Sigmoid colon (tissue), 7 donors: ENCODE measurements around the gene DAPK1. TPM values are rescaled to one million over a fixed set of nuclear protein-coding genes. Genes with fewer than 3 reads are reported as not detected.
A peak's percentile ranks its signal among the peaks of the same experiment; 100 is the strongest.

Source experiments
- DNase-seq: peaks from one replicate; pipeline ENCODE4 v3.0.0-alpha.2; 2019
- H3K27ac ChIP-seq, 4 donors: fragments of 200-600 bp; sonication (generic); one replicate each; pipeline ENCODE4 v1.5.1; 2016 to 2019; ENCODE audit warnings: mild to moderate bottlenecking in 1 of 4
- H3K27me3 ChIP-seq, 3 donors: fragments of 200-600 bp; sonication (generic); one replicate each; pipeline ENCODE4 v1.5.1; 2019; ENCODE audit warnings: mild to moderate bottlenecking in 1 of 3
- H3K36me3 ChIP-seq, 4 donors: fragments of 200-600 bp; sonication (generic); one replicate each; pipeline ENCODE4 v1.5.1; 2016 to 2019
- H3K4me1 ChIP-seq, 4 donors: fragments of 200-600 bp; sonication (generic); one replicate each; pipeline ENCODE4 v1.5.1; 2017 to 2019
- H3K4me3 ChIP-seq, 4 donors: fragments of 200-600 bp; sonication (generic); one replicate each; pipeline ENCODE4 v1.5.1; 2017 to 2019; ENCODE audit warnings: mild to moderate bottlenecking in 2 of 4, moderate library complexity in 1 of 4
- H3K9me3 ChIP-seq, 4 donors: fragments of 200-600 bp in 3 of 4; sonication (generic) in 3 of 4; one replicate each; pipeline versions ENCODE4 v1.5.1 to v1.6.1; 2013 to 2019
- CTCF ChIP-seq, 4 experiments: fragments of 450-650 bp in 3 of 4; fragments of 200-600 bp in 1 of 4; IDR thresholded peaks; one replicate each; pipeline ENCODE4 v1.5.1; 2016 to 2019; ENCODE audit warnings: antibody characterized with exemption in 4 of 4, mild to moderate bottlenecking in 3 of 4, moderate library complexity in 2 of 4
- EP300 ChIP-seq, 4 donors: sonication (generic); formaldehyde crosslinking; IDR thresholded peaks; one replicate each; pipeline ENCODE4 v1.6.1; 2017; ENCODE audit warnings: antibody characterized with exemption in 4 of 4
- POLR2A ChIP-seq, 2 donors: fragments of 450-650 bp; IDR thresholded peaks; one replicate each; pipeline ENCODE4 v1.6.1; 2016; ENCODE audit warnings: antibody characterized with exemption in 2 of 2, mild to moderate bottlenecking in 2 of 2, moderate library complexity in 2 of 2
- POLR2AphosphoS5 ChIP-seq, 4 donors: sonication (generic); formaldehyde crosslinking; IDR thresholded peaks; one replicate each; pipeline ENCODE4 v1.6.1; 2017; ENCODE audit warnings: antibody characterized with exemption in 4 of 4
- WGBS, 2 donors: extraction: QIAGEN DNeasy Blood & Tissue Kit; methylation state at CpG; one replicate each; pipeline ENCODE4 v1.1.7; 2013; 5-methylcytosine and 5-hydroxymethylcytosine counted together
- intact Hi-C: fragments of 100-400 bp; cut with DNase I; formaldehyde crosslinking; loops from one replicate; pipeline ENCODE4 v1.15.1; 2023
- polyA plus RNA-seq, 3 donors: library from polyadenylated mRNA; stranded (reverse); fragments of 200-250 nt; gene quantifications; one replicate each; pipeline ENCODE4 v1.2.3, GENCODE V29; 2013
- total RNA-seq, 4 donors: library from RNA; depleted of rRNA; stranded (reverse); fragments of >200 nt; gene quantifications; one replicate each; pipeline ENCODE4 v1.1.0, GENCODE V29; 2016
- donor health status: healthy with polysubstance abuse.
- donor health status: Bipolar disorder and iron deficiency.
- donor health status: healthy.

DAPK1 gene
- total and polyA plus RNA-seq, 7 donors: 4.8 to 92.5 (median 78.1) TPM

GRCh38 chr9:87620731-87621322 is 123.2 kb downstream of the DAPK1 start:
- H3K27ac ChIP-seq: peak overlapping the region in 2 of 4 donors; percentile 35 to 39
- WGBS, 2 donors: 80 to 86% methylated on average over 4 of the region's 4 CpGs

GRCh38 chr9:87622098-87622497 is 124.4 kb downstream of the DAPK1 start:
- H3K27ac ChIP-seq: no peak overlapping the region
- peaks cover 0 to 45% (median 29%) of the 10 kb centered on the region in 4 donors for H3K4me1 ChIP-seq
- H3K36me3 ChIP-seq: peaks cover 0 to 22% (median 4%) of the 10 kb centered on the region in 4 donors
- WGBS, 2 donors: 88 to 94% methylated on average over 4 of the region's 4 CpGs
- no peak for TF ChIP-seq POLR2A (IDR thresholded peaks at IDR 0.05)
- no peak for TF ChIP-seq POLR2AphosphoS5 (IDR thresholded peaks at IDR 0.05)
- TF ChIP-seq EP300 (IDR thresholded peaks at IDR 0.05): no peak
- TF ChIP-seq CTCF (IDR thresholded peaks at IDR 0.05): no peak
- H3K9me3 ChIP-seq: no peaks in the 10 kb centered on the region
- no peak overlapping the region for H3K4me3 ChIP-seq
- intact Hi-C loops: no loop called here
- H3K27me3 ChIP-seq: no peaks in the 10 kb centered on the region
- DNase-seq: no peak

More at GRCh38 chr9:87620731-87621322, 123.2 kb downstream of the DAPK1 start:
- no peak overlapping the region for H3K4me3 ChIP-seq
- no peak for DNase-seq
- H3K27me3 ChIP-seq: no peaks in the 10 kb centered on the region
- no peaks in the 10 kb centered on the region for H3K9me3 ChIP-seq
- H3K36me3 ChIP-seq: peaks cover 0 to 22% (median 4%) of the 10 kb centered on the region in 4 donors
- intact Hi-C loops: no loop called here
- TF ChIP-seq POLR2AphosphoS5 (IDR thresholded peaks at IDR 0.05) (no peak), POLR2A (IDR thresholded peaks at IDR 0.05) (no peak), EP300 (IDR thresholded peaks at IDR 0.05) (no peak), CTCF (IDR thresholded peaks at IDR 0.05) (no peak)
- peaks cover 0 to 42% (median 21%) of the 10 kb centered on the region in 4 donors for H3K4me1 ChIP-seq

GRCh38 chr9:87622923-87623322 is 125.3 kb downstream of the DAPK1 start:
- no peak for DNase-seq
- TF ChIP-seq EP300 (IDR thresholded peaks at IDR 0.05): no peak
- no peak for TF ChIP-seq CTCF (IDR thresholded peaks at IDR 0.05)
- TF ChIP-seq POLR2AphosphoS5 (IDR thresholded peaks at IDR 0.05): no peak
- TF ChIP-seq POLR2A (IDR thresholded peaks at IDR 0.05): no peak
- intact Hi-C loops: no loop called here
- Histone ChIP-seq H3K27ac (no peak overlapping the region), H3K36me3 (peaks cover 0 to 22% (median 4%) of the 10 kb centered on the region in 4 donors), H3K9me3 (no peaks in the 10 kb centered on the region), H3K27me3 (no peaks in the 10 kb centered on the region), H3K4me3 (no peak overlapping the region), H3K4me1 (peaks cover 0 to 41% (median 31%) of the 10 kb centered on the region in 4 donors)
- 90 to 96% methylated on average over 2 of the region's 2 CpGs for WGBS, 2 donors

- WGBS, 2 donors: 92 to 94% methylated on average over 6 of the region's 6 CpGs
- intact Hi-C loops: no loop called here
- DNase-seq: no peak
Observed at GRCh38 chr9:87628346-87628745, 130.7 kb downstream of the DAPK1 start.

More at GRCh38 chr9:87628346-87628745, 130.7 kb downstream of the DAPK1 start:
- no peak for TF ChIP-seq EP300 (IDR thresholded peaks at IDR 0.05)
- TF ChIP-seq CTCF (IDR thresholded peaks at IDR 0.05): no peak
- TF ChIP-seq POLR2AphosphoS5 (IDR thresholded peaks at IDR 0.05): no peak
- no peak for TF ChIP-seq POLR2A (IDR thresholded peaks at IDR 0.05)
- H3K4me1 ChIP-seq: peaks cover 0 to 29% (median 20%) of the 10 kb centered on the region in 4 donors
- H3K4me3 ChIP-seq: no peak overlapping the region
- H3K36me3 ChIP-seq: peaks cover 0 to 11% (median 0%) of the 10 kb centered on the region in 4 donors
- no peaks in the 10 kb centered on the region for H3K9me3 ChIP-seq
- H3K27me3 ChIP-seq: no peaks in the 10 kb centered on the region
- H3K27ac ChIP-seq: no peak overlapping the region
